Psoas muscle (tissue), 8 donors: Measurements from ENCODE around the gene PRR5L. TPM values are rescaled to one million over a fixed set of nuclear protein-coding genes. Genes with fewer than 3 reads are reported as not detected.

ENCODE experiments used
- ATAC-seq, 4 donors: fragments of 200-7000 bp; cut with Tn5 transposase; one replicate each; pipeline ENCODE4 v1.9.1; 2020; ENCODE audit warnings: moderate library complexity in 3 of 4, mild to moderate bottlenecking in 2 of 4
- DNase-seq, 2 donors: peaks; one replicate each; pipeline ENCODE4 v3.0.0-alpha.2; 2020
- H3K27ac ChIP-seq: fragments of 200-600 bp; one replicate; pipeline ENCODE4 v1.8.0; 2022
- H3K27me3 ChIP-seq, 3 donors: fragments of 200-600 bp in 1 of 3; one replicate each; pipeline versions ENCODE4 v1.6.1 to v1.8.0; 2013 to 2022; ENCODE audit warnings: low read length in 2 of 3, mild to moderate bottlenecking in 2 of 3, moderate library complexity in 1 of 3; ENCODE audit not compliant: insufficient read depth in 3 of 3
- H3K36me3 ChIP-seq, 2 donors: fragments of 200-600 bp in 1 of 2; one replicate each; pipeline versions ENCODE4 v1.6.1 to v1.8.0; 2013 to 2022; ENCODE audit warnings: low read depth in 1 of 2, mild to moderate bottlenecking in 1 of 2, moderate library complexity in 1 of 2; ENCODE audit not compliant: insufficient read depth in 1 of 2
- H3K4me1 ChIP-seq: fragments of 200-600 bp; one replicate; pipeline ENCODE4 v1.8.0; 2022
- H3K4me3 ChIP-seq: fragments of 200-600 bp; one replicate; pipeline ENCODE4 v1.8.0; 2022; ENCODE audit warnings: mild to moderate bottlenecking
- H3K9me3 ChIP-seq: fragments of 200-600 bp; one replicate; pipeline ENCODE4 v1.8.0; 2022
- WGBS, 3 donors: extraction: QIAGEN DNeasy Blood & Tissue Kit; methylation state at CpG; one replicate each; pipeline versions ENCODE4 v1.1.6 to v1.1.7; 2013; 5-methylcytosine and 5-hydroxymethylcytosine counted together
- intact Hi-C, 2 donors: fragments of 100-400 bp; cut with DNase I; formaldehyde crosslinking; loops; one replicate each; pipeline versions ENCODE4 v1.11.0 to v1.14.2; 2022
- polyA plus RNA-seq, 3 donors: library from polyadenylated mRNA; stranded (reverse); fragments of 200-250 nt; gene quantifications; one replicate each; pipeline ENCODE4 v1.2.3, GENCODE V29; 2013
- total RNA-seq, 4 donors: library from RNA; stranded (reverse); fragmentation: NEBNext Ultra II Directional in 2 of 4; extraction: Animal tissue kit (Norgen Biotek cat#: 25700) in 2 of 4; gene quantifications; one replicate each; pipeline versions ENCODE4 v1.2.1 to v1.2.4, GENCODE V29; 2021 to 2023
- TF ChIP-seq, protein P1 (sequence below): fragments of 200-600 bp; IDR thresholded peaks from one replicate; pipeline ENCODE4 v1.8.0; 2022; ENCODE audit warnings: antibody characterized with exemption
- donor health status: healthy with polysubstance abuse.
- donor health status: DM: no; HTN: no; CAD: no; lungs with moderate emphysema.
- donor health status: Bipolar disorder and iron deficiency.
- donor health status: healthy.
- donor health status: DM: yes; HTN: yes; CAD: no.
- donor health status: DM: no; HTN: no; CAD: no.
- donor health status: DM: no; HTN: no; CAD: no.
- donor health status: DM: yes; HTN: yes; CAD: no.

Gene PRR5L
- total and polyA plus RNA-seq, 7 donors: 0.39 to 2.5 (median 0.86) TPM

DNA sequence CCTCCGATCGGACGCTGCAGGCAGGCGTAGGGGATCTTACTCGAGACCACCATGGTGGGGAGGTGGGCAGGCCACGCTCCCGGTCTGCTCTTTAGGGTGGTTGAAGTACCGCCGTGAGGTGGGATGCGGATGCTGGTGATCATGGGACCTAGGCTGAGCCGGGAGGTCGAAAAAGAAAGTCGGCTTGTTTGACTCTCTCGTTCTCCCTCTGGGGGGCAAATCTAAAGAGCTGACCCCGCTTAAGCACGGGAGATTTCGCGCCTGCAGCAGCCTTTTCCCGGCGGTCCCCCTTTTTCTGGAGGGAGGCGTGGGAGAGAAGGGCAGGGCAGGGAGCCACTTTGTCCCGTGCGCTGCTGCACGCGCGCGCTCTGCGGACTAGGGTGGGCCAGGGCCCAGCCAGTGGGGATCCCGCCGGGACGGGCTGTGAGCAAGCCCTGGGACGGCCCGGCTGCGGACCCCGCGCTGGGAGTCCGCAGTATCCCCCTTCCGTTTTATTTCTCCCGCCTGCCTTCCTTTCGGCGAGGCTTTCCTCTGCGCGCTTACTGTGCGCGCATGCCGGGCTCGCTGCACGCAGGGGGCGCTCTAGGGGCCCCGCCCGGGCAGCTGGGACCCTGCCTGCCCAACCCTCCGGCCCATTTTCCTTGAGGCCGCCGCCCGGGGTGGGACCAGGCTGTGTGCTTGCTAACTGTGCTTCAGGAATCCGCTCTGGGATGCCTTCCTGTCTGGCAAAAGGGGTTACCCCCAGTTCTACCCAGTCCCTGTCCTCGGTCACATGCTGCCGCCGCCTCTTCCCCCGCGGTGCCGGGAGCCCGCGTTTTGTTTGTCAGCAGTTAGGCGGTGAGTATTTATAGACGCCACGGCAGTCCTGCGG, 81.0 kb downstream of the PRR5L start:
- WGBS, 3 donors: 0 to 1% (median 1%) methylated on average over 63 to 68 of the region's 68 CpGs
- ATAC-seq (peak; percentile 92 to 95 (median 94)), DNase-seq (peak; percentile 65 to 78)
- H3K27me3 ChIP-seq: peaks cover 0 to 21% (median 11%) of the 10 kb centered on the region in 3 donors
- no peaks in the 10 kb centered on the region for H3K9me3 ChIP-seq
- TF ChIP-seq, protein P1, sequence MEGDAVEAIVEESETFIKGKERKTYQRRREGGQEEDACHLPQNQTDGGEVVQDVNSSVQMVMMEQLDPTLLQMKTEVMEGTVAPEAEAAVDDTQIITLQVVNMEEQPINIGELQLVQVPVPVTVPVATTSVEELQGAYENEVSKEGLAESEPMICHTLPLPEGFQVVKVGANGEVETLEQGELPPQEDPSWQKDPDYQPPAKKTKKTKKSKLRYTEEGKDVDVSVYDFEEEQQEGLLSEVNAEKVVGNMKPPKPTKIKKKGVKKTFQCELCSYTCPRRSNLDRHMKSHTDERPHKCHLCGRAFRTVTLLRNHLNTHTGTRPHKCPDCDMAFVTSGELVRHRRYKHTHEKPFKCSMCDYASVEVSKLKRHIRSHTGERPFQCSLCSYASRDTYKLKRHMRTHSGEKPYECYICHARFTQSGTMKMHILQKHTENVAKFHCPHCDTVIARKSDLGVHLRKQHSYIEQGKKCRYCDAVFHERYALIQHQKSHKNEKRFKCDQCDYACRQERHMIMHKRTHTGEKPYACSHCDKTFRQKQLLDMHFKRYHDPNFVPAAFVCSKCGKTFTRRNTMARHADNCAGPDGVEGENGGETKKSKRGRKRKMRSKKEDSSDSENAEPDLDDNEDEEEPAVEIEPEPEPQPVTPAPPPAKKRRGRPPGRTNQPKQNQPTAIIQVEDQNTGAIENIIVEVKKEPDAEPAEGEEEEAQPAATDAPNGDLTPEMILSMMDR: peak; percentile 50
- intact Hi-C loops: loop anchor here in 1 of 2 donors (5.0 kb wide), 1 partner anchor 115 kb away; no protein-coding TSS in a partner anchor
- peaks cover 5% of the 10 kb centered on the region for H3K4me1 ChIP-seq
- H3K27ac ChIP-seq: no peak overlapping the region
- H3K4me3 ChIP-seq: peak overlapping the region; percentile 70
- no peaks in the 10 kb centered on the region for H3K36me3 ChIP-seq

- Histone ChIP-seq H3K27me3 (peaks cover 0 to 21% (median 11%) of the 10 kb centered on the region in 3 donors), H3K36me3 (no peaks in the 10 kb centered on the region), H3K9me3 (no peaks in the 10 kb centered on the region), H3K4me3 (peak overlapping the region; percentile 70), H3K27ac (no peak overlapping the region), H3K4me1 (peaks cover 5% of the 10 kb centered on the region)
- DNase-seq (no peak), ATAC-seq (no peak)
- 14 to 17% (median 16%) methylated on average over 22 of the region's 22 CpGs for WGBS, 3 donors
- TF ChIP-seq, protein P1: no peak
- intact Hi-C loops: loop anchor here in 1 of 2 donors (5.0 kb wide), 1 partner anchor 114 kb away; no protein-coding TSS in a partner anchor
These were observed 81.9 kb downstream of the PRR5L start for GRCh38 chr11:36377759-36378564.

GRCh38 chr11:36379653-36380052, 83.6 kb downstream of the PRR5L start:
- ATAC-seq: no peak
- no peaks in the 10 kb centered on the region for H3K36me3 ChIP-seq
- WGBS, 3 donors: 96 to 100% (median 100%) methylated on average over 3 of the region's 3 CpGs
- TF ChIP-seq, protein P1: no peak
- no peak for DNase-seq
- intact Hi-C loops: loop anchor here in 1 of 2 donors (5.0 to 10.0 kb wide), 2 partner anchors 55 to 113 kb away; no protein-coding TSS in a partner anchor
- no peak overlapping the region for H3K27ac ChIP-seq
- no peak overlapping the region for H3K4me3 ChIP-seq
- H3K27me3 ChIP-seq: peaks cover 0 to 21% (median 11%) of the 10 kb centered on the region in 3 donors
- H3K9me3 ChIP-seq: no peaks in the 10 kb centered on the region
- H3K4me1 ChIP-seq: peaks cover 5% of the 10 kb centered on the region

DNA sequence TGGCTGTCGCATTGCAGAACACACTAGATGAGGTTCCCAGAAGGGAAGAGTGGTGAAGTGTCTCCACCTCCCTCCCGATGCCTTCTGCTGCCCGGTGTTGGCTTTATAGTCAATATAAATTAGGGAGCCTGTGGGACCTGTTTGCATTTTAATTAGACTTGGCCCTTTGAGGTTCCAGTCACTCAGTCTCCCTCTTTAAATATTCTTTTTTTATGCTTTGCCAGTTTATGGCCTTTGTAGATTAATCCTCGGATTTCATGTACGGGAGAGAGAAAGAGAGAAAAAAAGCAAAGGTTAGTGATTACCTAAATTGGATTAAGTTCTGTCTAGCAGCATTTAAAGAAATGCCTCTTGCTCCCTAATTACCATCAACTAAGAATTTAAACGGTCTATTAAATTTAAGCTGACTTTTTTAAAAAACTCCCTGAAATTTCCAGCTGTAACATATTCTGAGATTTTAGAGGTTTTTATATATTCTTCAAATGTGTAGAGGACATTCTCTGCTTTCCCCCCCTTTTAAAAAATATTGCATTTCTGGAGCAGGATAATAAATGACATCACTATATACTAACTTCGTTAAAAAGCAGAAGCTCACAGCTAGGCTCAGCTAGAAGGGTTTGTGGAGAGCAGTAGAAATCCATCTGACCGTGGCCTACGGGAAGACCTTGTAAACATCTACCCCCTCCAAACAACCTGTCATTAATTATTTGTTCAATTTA, 84.4 kb downstream of the PRR5L start:
- no peak for ATAC-seq
- WGBS, 3 donors: 66 to 89% (median 73%) methylated on average over 9 of the region's 9 CpGs

More for the DNA sequence above, 84.4 kb downstream of the PRR5L start:
- no peak overlapping the region for H3K27ac ChIP-seq
- peaks cover 5% of the 10 kb centered on the region for H3K4me1 ChIP-seq
- H3K9me3 ChIP-seq: no peaks in the 10 kb centered on the region
- intact Hi-C loops: loop anchor here in 1 of 2 donors (10.0 kb wide), 1 partner anchor 54 kb away; no protein-coding TSS in a partner anchor
- no peak for DNase-seq
- H3K27me3 ChIP-seq: peaks cover 0 to 21% (median 6%) of the 10 kb centered on the region in 3 donors
- TF ChIP-seq, protein P1: no peak
- H3K4me3 ChIP-seq: no peak overlapping the region
- H3K36me3 ChIP-seq: no peaks in the 10 kb centered on the region
